KMS-11 (cell line): ENCODE results near the gene RCOR2.

Source experiments
- H2AFZ ChIP-seq: fragments of 200-600 bp; sonication (generic); 2 replicates; pipeline ENCODE4 v1.6.1; 2016; ENCODE audit warnings: antibody characterized with exemption, mixed run types, low read depth
- H3K27ac ChIP-seq: fragments of 200-600 bp; sonication (generic); 2 replicates; pipeline ENCODE4 v1.6.1; 2016; ENCODE audit warnings: mild to moderate bottlenecking, mixed run types
- H3K27me3 ChIP-seq: fragments of 200-600 bp; sonication (generic); 2 replicates; pipeline ENCODE4 v1.6.1; 2017; ENCODE audit warnings: mild to moderate bottlenecking, low read depth, mixed run types, moderate library complexity; ENCODE audit not compliant: insufficient read depth
- H3K36me3 ChIP-seq: fragments of 200-600 bp; sonication (generic); 2 replicates; pipeline ENCODE4 v1.6.1; 2017; ENCODE audit warnings: mild to moderate bottlenecking, mixed run types; ENCODE audit not compliant: insufficient read depth
- H3K4me1 ChIP-seq: fragments of 200-600 bp; sonication (generic); 2 replicates; pipeline ENCODE4 v1.6.1; 2016; ENCODE audit warnings: mild to moderate bottlenecking, low read depth, mixed run types; ENCODE audit not compliant: poor library complexity, severe bottlenecking
- H3K4me2 ChIP-seq: fragments of 200-600 bp; sonication (generic); 2 replicates; pipeline ENCODE4 v1.7.0; 2016; ENCODE audit warnings: mild to moderate bottlenecking, mixed run types
- H3K4me3 ChIP-seq: fragments of 200-600 bp; sonication (generic); IDR thresholded peaks from 2 replicates; pipeline ENCODE4 v1.6.1; 2017; ENCODE audit warnings: low read depth, low read length, mixed read lengths; ENCODE audit not compliant: insufficient read depth
- H3K79me2 ChIP-seq: fragments of 200-600 bp; sonication (generic); 2 replicates; pipeline ENCODE4 v1.6.1; 2016; ENCODE audit warnings: low read depth, mixed run types; ENCODE audit not compliant: insufficient read depth
- H3K9ac ChIP-seq: fragments of 200-600 bp; sonication (generic); 2 replicates; pipeline ENCODE4 v1.6.1; 2016; ENCODE audit warnings: mild to moderate bottlenecking, mixed run types
- H4K20me1 ChIP-seq: fragments of 200-600 bp; sonication (generic); 2 replicates; pipeline ENCODE4 v1.6.1; 2016; ENCODE audit warnings: mild to moderate bottlenecking, mixed run types; ENCODE audit not compliant: insufficient read depth
- CTCF ChIP-seq: fragments of 200-600 bp; sonication (generic); conservative IDR thresholded peaks from 2 replicates; pipeline ENCODE4 v1.6.1; 2017; ENCODE audit warnings: low read depth, mild to moderate bottlenecking, antibody characterized with exemption, low read length, moderate library complexity, mixed read lengths

Gene RCOR2

GRCh38 chr11:63915961-63916836 lies 765 bp downstream of the RCOR2 start:
- H3K36me3 ChIP-seq, result no peaks in the 10 kb centered on the region
- no peaks in the 10 kb centered on the region for H4K20me1 ChIP-seq
- no peaks in the 10 kb centered on the region for H3K79me2 ChIP-seq
- peak overlapping the region; percentile 51 for H3K4me2 ChIP-seq
- peak overlapping the region; percentile 64; the same call in 1 of the 2 replicates for H2AFZ ChIP-seq
- H3K9ac ChIP-seq, result no peak overlapping the region
- peaks cover 15% of the 10 kb centered on the region; the same call in 1 of the 2 replicates for H3K27me3 ChIP-seq
- peaks cover 14% of the 10 kb centered on the region for H3K4me1 ChIP-seq
- H3K27ac ChIP-seq, result no peak overlapping the region
- peak; percentile 29 for TF ChIP-seq CTCF
- no peak overlapping the region for H3K4me3 ChIP-seq

DNA sequence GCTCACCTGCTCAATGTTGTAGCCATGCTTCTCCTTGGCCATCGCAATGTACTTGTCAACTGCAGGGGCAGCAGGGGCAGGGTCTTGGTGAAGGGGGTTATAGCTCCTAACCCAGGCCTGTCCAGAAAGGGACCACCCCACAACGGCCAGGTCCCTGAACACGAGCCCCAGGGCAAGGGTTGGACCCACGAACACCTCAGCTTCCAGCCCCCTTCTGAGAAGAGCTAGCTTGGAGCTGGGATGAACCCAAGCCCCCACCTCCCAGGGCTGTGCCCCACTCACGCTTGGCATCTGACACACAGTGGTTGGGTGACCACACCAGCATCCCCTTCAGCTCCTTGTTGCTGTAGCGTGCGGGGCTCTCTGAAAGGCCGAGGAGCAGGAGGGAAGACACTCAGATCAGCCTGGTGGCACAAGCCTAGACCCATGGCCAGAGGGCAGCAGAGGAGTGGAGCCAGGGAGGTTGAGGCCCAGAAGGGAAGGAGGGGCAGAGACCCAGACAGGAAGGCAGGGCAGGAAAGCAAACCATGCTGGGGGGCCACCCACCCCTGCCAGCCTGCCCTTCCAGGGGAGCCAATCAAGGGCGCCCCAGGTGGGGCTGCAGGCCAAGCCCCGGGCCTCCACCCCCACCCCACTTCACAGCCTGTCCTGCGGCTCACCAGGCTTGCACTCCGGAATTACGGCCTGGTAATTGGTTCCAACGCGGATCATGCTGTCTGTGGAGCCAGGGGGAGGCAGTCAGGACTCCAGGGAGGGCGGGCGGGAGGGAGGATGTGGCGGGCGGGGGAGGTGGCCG lies 1.9 kb downstream of the RCOR2 start:
- Histone ChIP-seq H3K79me2 (no peaks in the 10 kb centered on the region), H2AFZ (no peak overlapping the region), H3K4me2 (no peak overlapping the region), H3K4me1 (peaks cover 14% of the 10 kb centered on the region), H3K27ac (no peak overlapping the region), H3K4me3 (no peak overlapping the region), H3K27me3 (peaks cover 12% of the 10 kb centered on the region; the same call in 1 of the 2 replicates), H3K36me3 (no peaks in the 10 kb centered on the region), H4K20me1 (no peaks in the 10 kb centered on the region), H3K9ac (no peak overlapping the region)
- no peak for TF ChIP-seq CTCF

GRCh38 chr11:63913866-63914830 lies 2.8 kb downstream of the RCOR2 start:
- no peak overlapping the region for H2AFZ ChIP-seq
- H3K9ac ChIP-seq, result no peak overlapping the region
- peaks cover 12% of the 10 kb centered on the region; the same call in 1 of the 2 replicates for H3K27me3 ChIP-seq
- peaks cover 14% of the 10 kb centered on the region for H3K4me1 ChIP-seq
- no peak for TF ChIP-seq CTCF
- no peaks in the 10 kb centered on the region for H4K20me1 ChIP-seq
- H3K27ac ChIP-seq, result no peak overlapping the region
- no peaks in the 10 kb centered on the region for H3K36me3 ChIP-seq
- H3K4me3 ChIP-seq, result no peak overlapping the region
- no peaks in the 10 kb centered on the region for H3K79me2 ChIP-seq
- no peak overlapping the region for H3K4me2 ChIP-seq

GRCh38 chr11:63912678-63913077 lies 4.3 kb downstream of the RCOR2 start:
- Histone ChIP-seq H3K9ac (no peak overlapping the region), H3K27ac (no peak overlapping the region), H3K4me1 (peaks cover 8% of the 10 kb centered on the region), H3K4me3 (no peak overlapping the region), H3K27me3 (peaks cover 12% of the 10 kb centered on the region; the same call in 1 of the 2 replicates), H3K36me3 (no peaks in the 10 kb centered on the region), H2AFZ (no peak overlapping the region), H3K79me2 (no peaks in the 10 kb centered on the region), H4K20me1 (no peaks in the 10 kb centered on the region), H3K4me2 (no peak overlapping the region)
- no peak for TF ChIP-seq CTCF
